Liver (tissue), 9 donors: ENCODE results near the gene RGCC. TPM values are rescaled to one million over a fixed set of nuclear protein-coding genes. Genes with fewer than 3 reads are reported as not detected.

Experiments
- DNase-seq: peaks from one replicate; pipeline ENCODE4 v3.0.0-alpha.2; 2017; ENCODE audit warnings: low spot score
- H3K27ac ChIP-seq, 2 donors: one replicate each; pipeline ENCODE4 v1.7.0; 2013; ENCODE audit warnings: inconsistent platforms in 2 of 2, low read length in 2 of 2, control low read depth in 1 of 2, low read depth in 1 of 2, mild to moderate bottlenecking in 1 of 2
- H3K27me3 ChIP-seq, 4 donors: one replicate each; pipeline versions ENCODE4 v1.6.1 to v1.7.0; 2013; ENCODE audit warnings: low read length in 3 of 4, inconsistent platforms in 1 of 4, mild to moderate bottlenecking in 1 of 4, moderate library complexity in 1 of 4; ENCODE audit not compliant: control insufficient read depth in 4 of 4, insufficient read depth in 4 of 4
- H3K36me3 ChIP-seq, 4 donors: one replicate each; pipeline versions ENCODE4 v1.6.1 to v1.7.0; 2013; ENCODE audit warnings: low read length in 3 of 4, mild to moderate bottlenecking in 3 of 4, low read depth in 1 of 4, moderate library complexity in 1 of 4; ENCODE audit not compliant: control insufficient read depth in 4 of 4, insufficient read depth in 3 of 4
- H3K4me1 ChIP-seq, 4 donors: one replicate each; pipeline versions ENCODE4 v1.6.1 to v1.7.0; 2013; ENCODE audit warnings: low read length in 3 of 4, mild to moderate bottlenecking in 3 of 4, moderate library complexity in 1 of 4; ENCODE audit not compliant: control insufficient read depth in 4 of 4, insufficient read depth in 4 of 4
- H3K4me3 ChIP-seq, 3 donors: one replicate each; pipeline versions ENCODE4 v1.6.1 to v1.7.0; 2013; ENCODE audit warnings: low read length in 3 of 3, control low read depth in 1 of 3, low read depth in 1 of 3, mild to moderate bottlenecking in 1 of 3
- H3K9ac ChIP-seq, 2 donors: one replicate each; pipeline ENCODE4 v1.7.0; 2013; ENCODE audit warnings: low read length in 2 of 2, mild to moderate bottlenecking in 2 of 2, moderate library complexity in 2 of 2, control low read depth in 1 of 2, low read depth in 1 of 2
- H3K9me3 ChIP-seq, 4 donors: one replicate each; pipeline versions ENCODE4 v1.6.1 to v1.7.0; 2013; ENCODE audit warnings: low read length in 3 of 4; ENCODE audit not compliant: control insufficient read depth in 4 of 4
- FOXA1 ChIP-seq: IDR thresholded peaks from 2 replicates; pipeline ENCODE4 v1.6.1; 2016; ENCODE audit warnings: antibody characterized with exemption
- FOXA2 ChIP-seq: IDR thresholded peaks from 2 replicates; pipeline ENCODE4 v1.6.1; 2016; ENCODE audit warnings: antibody characterized with exemption
- GABPA ChIP-seq, 2 donors: IDR thresholded peaks in 1 of 2; conservative IDR thresholded peaks in 1 of 2; 2 replicates each; pipeline ENCODE4 v1.6.1; 2016; ENCODE audit warnings: antibody characterized with exemption in 2 of 2, mild to moderate bottlenecking in 1 of 2, moderate library complexity in 1 of 2
- HNF4G ChIP-seq: IDR thresholded peaks from 2 replicates; pipeline ENCODE4 v1.6.1; 2016; ENCODE audit warnings: antibody characterized with exemption
- MAX ChIP-seq: IDR thresholded peaks from 2 replicates; pipeline ENCODE4 v1.6.1; 2016; ENCODE audit warnings: antibody characterized with exemption
- NR2F2 ChIP-seq: IDR thresholded peaks from 2 replicates; pipeline ENCODE4 v1.6.1; 2016; ENCODE audit warnings: antibody characterized with exemption
- RXRA ChIP-seq, 2 donors: IDR thresholded peaks; 2 replicates each; pipeline ENCODE4 v1.6.1; 2017 to 2018; ENCODE audit warnings: antibody characterized with exemption in 2 of 2, mild to moderate bottlenecking in 1 of 2
- SP1 ChIP-seq: IDR thresholded peaks from 2 replicates; pipeline ENCODE4 v1.6.1; 2018; ENCODE audit warnings: antibody characterized with exemption, mild to moderate bottlenecking
- ZBTB33 ChIP-seq: IDR thresholded peaks from 2 replicates; pipeline ENCODE4 v1.6.1; 2016; ENCODE audit warnings: antibody characterized with exemption
- WGBS: extraction: QIAGEN DNeasy Blood & Tissue Kit; methylation state at CpG from one replicate; pipeline ENCODE4 v1.1.7; 2013; 5-methylcytosine and 5-hydroxymethylcytosine counted together
- polyA plus RNA-seq, 2 donors: library from polyadenylated mRNA; stranded (reverse) in 1 of 2; unstranded in 1 of 2; fragments of 200-250 nt in 1 of 2; fragments of >200 nt in 1 of 2; fragmentation: Nextera tagmentation in 1 of 2; extraction: Ambion mirVana in 1 of 2; gene quantifications; one replicate each; pipeline versions ENCODE4 v1.2.1 to v1.2.3, GENCODE V29; 2013 to 2015
- total RNA-seq, 2 donors: library from RNA; depleted of rRNA; stranded (reverse); fragments of >200 nt; gene quantifications; one replicate each; pipeline ENCODE4 v1.2.3, GENCODE V29; 2014
- TF ChIP-seq, protein P1 (sequence below): fragments of 150-350 bp; IDR thresholded peaks from 2 replicates; pipeline ENCODE4 v1.5.1; 2017; ENCODE audit warnings: improper control_type of control experiment, low read depth, low read length; ENCODE audit not compliant: missing input control
- TF ChIP-seq, protein P2 (sequence below): IDR thresholded peaks from 2 replicates; pipeline ENCODE4 v1.6.1; 2016; ENCODE audit warnings: antibody characterized with exemption
- TF ChIP-seq, protein P3 (sequence below): IDR thresholded peaks from 2 replicates; pipeline ENCODE4 v1.6.1; 2016; ENCODE audit warnings: antibody characterized with exemption, mild to moderate bottlenecking
- donor health status: healthy.
- donor health status: healthy.
- donor health status: healthy.
- donor health status: healthy.
- donor health status: healthy.

RGCC gene
- total and polyA plus RNA-seq, 4 donors, result 0.59 to 96.7 (median 1.3) TPM

DNA sequence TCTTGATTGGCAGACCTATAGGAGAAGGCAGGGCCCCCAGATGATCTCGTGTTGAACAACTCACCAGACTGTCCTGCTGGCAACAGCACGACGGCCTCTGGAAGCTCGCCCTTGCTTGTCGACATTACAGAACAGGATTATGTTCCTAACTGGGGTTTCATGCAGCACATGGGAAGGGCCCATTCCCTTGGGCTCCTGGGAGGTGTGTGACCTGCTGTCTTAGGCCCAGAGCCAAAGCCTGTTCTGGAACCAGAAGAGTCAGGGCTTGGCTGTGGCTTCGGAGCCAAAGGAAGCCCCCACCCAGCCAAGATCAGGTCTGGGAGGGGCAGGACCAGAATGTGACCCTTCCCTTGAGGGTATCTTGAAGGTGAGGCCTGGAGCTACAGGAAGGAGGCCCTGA lies 36.9 kb downstream of the RGCC start:
- H3K9me3 ChIP-seq, result no peaks in the 10 kb centered on the region
- H3K36me3 ChIP-seq, result no peaks in the 10 kb centered on the region
- 85% methylated on average over 6 of the region's 6 CpGs for WGBS
- H3K4me3 ChIP-seq, result no peak overlapping the region
- H3K27ac ChIP-seq, result no peak overlapping the region
- no peak overlapping the region for H3K9ac ChIP-seq
- no peak for DNase-seq
- no peaks in the 10 kb centered on the region for H3K4me1 ChIP-seq
- TF ChIP-seq, protein P1, sequence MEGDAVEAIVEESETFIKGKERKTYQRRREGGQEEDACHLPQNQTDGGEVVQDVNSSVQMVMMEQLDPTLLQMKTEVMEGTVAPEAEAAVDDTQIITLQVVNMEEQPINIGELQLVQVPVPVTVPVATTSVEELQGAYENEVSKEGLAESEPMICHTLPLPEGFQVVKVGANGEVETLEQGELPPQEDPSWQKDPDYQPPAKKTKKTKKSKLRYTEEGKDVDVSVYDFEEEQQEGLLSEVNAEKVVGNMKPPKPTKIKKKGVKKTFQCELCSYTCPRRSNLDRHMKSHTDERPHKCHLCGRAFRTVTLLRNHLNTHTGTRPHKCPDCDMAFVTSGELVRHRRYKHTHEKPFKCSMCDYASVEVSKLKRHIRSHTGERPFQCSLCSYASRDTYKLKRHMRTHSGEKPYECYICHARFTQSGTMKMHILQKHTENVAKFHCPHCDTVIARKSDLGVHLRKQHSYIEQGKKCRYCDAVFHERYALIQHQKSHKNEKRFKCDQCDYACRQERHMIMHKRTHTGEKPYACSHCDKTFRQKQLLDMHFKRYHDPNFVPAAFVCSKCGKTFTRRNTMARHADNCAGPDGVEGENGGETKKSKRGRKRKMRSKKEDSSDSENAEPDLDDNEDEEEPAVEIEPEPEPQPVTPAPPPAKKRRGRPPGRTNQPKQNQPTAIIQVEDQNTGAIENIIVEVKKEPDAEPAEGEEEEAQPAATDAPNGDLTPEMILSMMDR, result no peak
- H3K27me3 ChIP-seq, result no peaks in the 10 kb centered on the region

DNA sequence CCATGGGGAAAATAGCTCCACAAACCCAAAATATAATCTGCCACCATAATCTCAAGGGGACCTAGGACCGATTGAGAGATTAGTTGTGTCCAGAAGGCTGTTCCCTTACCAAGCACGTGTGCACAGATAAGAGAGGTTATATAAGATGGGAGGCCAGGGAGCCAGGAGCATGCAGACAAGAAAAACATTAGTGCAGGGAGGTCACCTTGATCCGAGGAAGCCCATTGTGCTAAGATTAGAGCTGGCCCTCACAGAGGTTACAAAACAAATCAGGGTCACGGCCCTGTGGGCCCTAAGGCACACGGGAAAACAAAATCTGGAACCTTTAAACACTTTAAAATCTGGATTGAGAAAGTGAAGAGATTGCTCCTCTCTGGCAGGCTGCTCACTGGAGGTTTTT lies 37.7 kb downstream of the RGCC start:
- WGBS, result 48% methylated on average over 5 of the region's 5 CpGs
- Histone ChIP-seq H3K4me1 (no peaks in the 10 kb centered on the region), H3K9ac (no peak overlapping the region), H3K27me3 (no peaks in the 10 kb centered on the region), H3K27ac (no peak overlapping the region), H3K4me3 (no peak overlapping the region), H3K36me3 (no peaks in the 10 kb centered on the region), H3K9me3 (no peaks in the 10 kb centered on the region)
- DNase-seq, result no peak
- TF ChIP-seq NR2F2, result peak; percentile 54
- TF ChIP-seq, protein P2, sequence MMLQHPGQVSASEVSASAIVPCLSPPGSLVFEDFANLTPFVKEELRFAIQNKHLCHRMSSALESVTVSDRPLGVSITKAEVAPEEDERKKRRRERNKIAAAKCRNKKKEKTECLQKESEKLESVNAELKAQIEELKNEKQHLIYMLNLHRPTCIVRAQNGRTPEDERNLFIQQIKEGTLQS, result no peak

DNA sequence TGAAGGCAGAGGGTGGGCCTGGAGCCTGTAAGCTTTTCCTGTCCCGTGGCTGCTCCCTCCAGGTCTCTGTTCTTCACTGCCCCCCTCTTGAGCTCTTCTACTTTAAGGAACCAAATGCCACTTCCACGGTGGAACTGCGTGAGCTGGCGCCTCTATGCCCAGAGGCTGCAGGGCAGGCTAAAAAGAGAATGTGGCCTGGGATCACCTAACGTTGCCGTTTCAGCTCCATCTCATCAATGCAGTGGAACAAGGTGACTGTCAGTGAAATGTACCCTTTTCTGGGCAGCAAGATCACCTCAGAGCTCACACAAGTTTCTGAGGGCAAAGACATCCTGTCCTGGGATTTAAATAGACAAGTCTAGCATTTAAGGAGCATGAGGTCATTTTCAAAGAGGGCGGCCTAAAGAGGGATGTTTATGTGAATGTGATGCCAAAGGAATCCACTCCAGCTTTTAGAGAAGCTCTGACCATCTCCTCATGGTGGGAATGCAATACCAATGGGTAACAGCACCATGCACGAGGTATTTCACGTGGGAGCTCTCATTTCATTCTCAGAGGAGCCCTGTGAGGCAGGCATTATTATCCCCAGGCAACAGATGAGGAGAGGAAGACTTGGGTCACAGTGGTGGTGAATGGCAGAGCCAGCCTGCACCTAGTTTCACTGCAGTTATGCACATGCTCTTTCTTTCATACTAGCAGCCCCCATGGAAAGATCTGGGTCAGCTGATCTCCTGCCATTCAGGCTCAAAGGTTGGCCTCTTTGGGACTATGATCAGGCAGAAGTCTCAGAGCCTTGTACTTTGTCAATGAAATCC lies 39.3 kb downstream of the RGCC start:
- DNase-seq, result no peak
- 80% methylated on average over 9 of the region's 9 CpGs for WGBS
- H3K36me3 ChIP-seq, result no peaks in the 10 kb centered on the region
- no peak for TF ChIP-seq RXRA (IDR thresholded peaks at IDR 0.05)
- no peaks in the 10 kb centered on the region for H3K9me3 ChIP-seq
- H3K27ac ChIP-seq, result no peak overlapping the region
- H3K4me3 ChIP-seq, result no peak overlapping the region
- H3K9ac ChIP-seq, result no peak overlapping the region
- H3K4me1 ChIP-seq, result no peaks in the 10 kb centered on the region
- no peaks in the 10 kb centered on the region for H3K27me3 ChIP-seq

- TF ChIP-seq SP1 (no peak), ZBTB33 (no peak), HNF4G (no peak), RXRA (IDR thresholded peaks at IDR 0.05) (no peak), FOXA2 (no peak), GABPA (IDR thresholded peaks at IDR 0.05 in 1 of 2, conservative IDR thresholded peaks at IDR 0.05 in 1 of 2) (no peak), MAX (no peak), FOXA1 (no peak)
- TF ChIP-seq, protein P3, sequence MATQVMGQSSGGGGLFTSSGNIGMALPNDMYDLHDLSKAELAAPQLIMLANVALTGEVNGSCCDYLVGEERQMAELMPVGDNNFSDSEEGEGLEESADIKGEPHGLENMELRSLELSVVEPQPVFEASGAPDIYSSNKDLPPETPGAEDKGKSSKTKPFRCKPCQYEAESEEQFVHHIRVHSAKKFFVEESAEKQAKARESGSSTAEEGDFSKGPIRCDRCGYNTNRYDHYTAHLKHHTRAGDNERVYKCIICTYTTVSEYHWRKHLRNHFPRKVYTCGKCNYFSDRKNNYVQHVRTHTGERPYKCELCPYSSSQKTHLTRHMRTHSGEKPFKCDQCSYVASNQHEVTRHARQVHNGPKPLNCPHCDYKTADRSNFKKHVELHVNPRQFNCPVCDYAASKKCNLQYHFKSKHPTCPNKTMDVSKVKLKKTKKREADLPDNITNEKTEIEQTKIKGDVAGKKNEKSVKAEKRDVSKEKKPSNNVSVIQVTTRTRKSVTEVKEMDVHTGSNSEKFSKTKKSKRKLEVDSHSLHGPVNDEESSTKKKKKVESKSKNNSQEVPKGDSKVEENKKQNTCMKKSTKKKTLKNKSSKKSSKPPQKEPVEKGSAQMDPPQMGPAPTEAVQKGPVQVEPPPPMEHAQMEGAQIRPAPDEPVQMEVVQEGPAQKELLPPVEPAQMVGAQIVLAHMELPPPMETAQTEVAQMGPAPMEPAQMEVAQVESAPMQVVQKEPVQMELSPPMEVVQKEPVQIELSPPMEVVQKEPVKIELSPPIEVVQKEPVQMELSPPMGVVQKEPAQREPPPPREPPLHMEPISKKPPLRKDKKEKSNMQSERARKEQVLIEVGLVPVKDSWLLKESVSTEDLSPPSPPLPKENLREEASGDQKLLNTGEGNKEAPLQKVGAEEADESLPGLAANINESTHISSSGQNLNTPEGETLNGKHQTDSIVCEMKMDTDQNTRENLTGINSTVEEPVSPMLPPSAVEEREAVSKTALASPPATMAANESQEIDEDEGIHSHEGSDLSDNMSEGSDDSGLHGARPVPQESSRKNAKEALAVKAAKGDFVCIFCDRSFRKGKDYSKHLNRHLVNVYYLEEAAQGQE, result no peak
- TF ChIP-seq, protein P2, result no peak
- Histone ChIP-seq H3K9ac (no peak overlapping the region), H3K36me3 (no peaks in the 10 kb centered on the region), H3K9me3 (no peaks in the 10 kb centered on the region), H3K4me3 (no peak overlapping the region), H3K27ac (no peak overlapping the region), H3K4me1 (no peaks in the 10 kb centered on the region), H3K27me3 (no peaks in the 10 kb centered on the region)
- 87% methylated on average over 5 of the region's 5 CpGs for WGBS
- no peak for DNase-seq
Observed at GRCh38 chr13:41497436-41497835, 40.1 kb downstream of the RGCC start.
